GM20000 (cell line): ENCODE results near the gene CYP8B1.
A peak's percentile ranks its signal among the peaks of the same experiment; 100 is the strongest.

ENCODE experiments used
- DNase-seq: peaks from one replicate; pipeline ENCODE4 v3.0.0; 2012; ENCODE audit warnings: low spot score
- TF ChIP-seq, protein P1 (sequence below): IDR thresholded peaks from 2 replicates; pipeline ENCODE4 v1.5.1; 2012; ENCODE audit warnings: mild to moderate bottlenecking, control low read depth; ENCODE audit errors: extremely low read depth, missing control alignments

CYP8B1 gene

DNA sequence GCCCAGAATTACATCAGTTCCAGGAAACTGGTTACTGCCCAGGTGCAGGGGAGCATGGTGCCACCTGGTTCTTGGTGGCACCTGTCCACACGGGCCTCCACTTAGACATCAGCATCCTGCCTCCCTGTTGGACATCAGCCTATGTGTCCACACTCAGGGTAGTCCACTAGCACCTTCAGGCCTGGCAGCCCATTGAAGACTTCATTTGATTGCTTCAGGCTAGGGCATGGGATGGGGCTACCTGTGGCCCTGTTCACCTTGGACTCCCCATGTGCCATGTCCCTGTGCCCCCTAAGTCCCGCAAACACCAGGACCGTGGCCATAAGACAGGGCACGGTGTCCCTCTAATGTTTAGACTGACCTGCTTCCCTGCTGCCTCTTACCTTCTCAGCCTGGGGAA, 30.9 kb downstream of the CYP8B1 start:
- no peak for DNase-seq
- TF ChIP-seq, protein P1, sequence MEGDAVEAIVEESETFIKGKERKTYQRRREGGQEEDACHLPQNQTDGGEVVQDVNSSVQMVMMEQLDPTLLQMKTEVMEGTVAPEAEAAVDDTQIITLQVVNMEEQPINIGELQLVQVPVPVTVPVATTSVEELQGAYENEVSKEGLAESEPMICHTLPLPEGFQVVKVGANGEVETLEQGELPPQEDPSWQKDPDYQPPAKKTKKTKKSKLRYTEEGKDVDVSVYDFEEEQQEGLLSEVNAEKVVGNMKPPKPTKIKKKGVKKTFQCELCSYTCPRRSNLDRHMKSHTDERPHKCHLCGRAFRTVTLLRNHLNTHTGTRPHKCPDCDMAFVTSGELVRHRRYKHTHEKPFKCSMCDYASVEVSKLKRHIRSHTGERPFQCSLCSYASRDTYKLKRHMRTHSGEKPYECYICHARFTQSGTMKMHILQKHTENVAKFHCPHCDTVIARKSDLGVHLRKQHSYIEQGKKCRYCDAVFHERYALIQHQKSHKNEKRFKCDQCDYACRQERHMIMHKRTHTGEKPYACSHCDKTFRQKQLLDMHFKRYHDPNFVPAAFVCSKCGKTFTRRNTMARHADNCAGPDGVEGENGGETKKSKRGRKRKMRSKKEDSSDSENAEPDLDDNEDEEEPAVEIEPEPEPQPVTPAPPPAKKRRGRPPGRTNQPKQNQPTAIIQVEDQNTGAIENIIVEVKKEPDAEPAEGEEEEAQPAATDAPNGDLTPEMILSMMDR: no peak

DNA sequence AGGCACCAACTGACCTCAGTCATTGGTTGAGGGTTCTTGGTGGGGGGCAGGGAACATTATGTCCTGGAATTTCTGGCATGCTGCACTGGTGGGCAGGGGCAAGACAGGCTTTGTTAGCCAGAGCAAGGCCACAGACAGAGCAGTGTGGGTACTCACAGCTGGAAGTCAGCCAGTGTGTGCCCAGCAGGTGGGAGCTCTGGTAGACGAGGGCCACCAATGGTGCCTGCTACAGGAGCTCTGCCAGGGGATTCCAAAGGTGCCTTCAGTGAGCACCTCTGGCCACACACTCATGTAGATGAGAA, 31.3 kb downstream of the CYP8B1 start:
- TF ChIP-seq, protein P1: no peak
- DNase-seq: no peak

DNA sequence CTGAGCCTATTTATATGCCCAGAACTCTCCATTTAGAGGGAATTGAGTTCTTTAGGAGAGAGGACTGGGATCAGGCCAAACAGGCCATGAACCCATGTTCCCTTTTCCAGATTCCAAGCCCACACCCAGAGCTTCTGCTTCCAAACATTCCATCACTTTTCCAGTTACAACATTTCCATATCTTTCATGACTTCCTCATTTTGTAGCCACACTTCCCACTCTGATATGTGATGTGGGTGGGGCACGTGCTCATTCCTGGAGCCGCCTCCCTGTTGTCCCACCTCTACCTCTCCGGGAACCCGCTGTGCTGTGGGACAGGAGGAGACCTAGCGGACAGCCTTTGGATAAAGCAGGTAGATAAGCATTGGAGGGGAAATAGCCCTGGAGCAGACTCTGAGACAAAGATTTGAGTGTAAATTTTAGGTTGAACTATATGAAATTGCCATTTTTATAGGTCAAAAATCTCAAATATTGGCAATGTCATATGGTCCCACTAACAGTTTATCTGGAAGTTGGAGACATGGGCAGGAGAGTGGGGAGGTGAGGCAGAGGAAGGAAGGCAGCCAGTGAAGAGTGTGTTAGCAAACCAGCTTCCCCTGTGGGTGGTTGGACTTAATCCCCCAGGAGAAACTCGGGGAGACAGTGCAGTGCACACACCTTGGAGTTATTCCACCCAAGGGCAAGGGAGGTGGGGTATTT, 31.8 kb downstream of the CYP8B1 start:
- DNase-seq: no peak

DNA sequence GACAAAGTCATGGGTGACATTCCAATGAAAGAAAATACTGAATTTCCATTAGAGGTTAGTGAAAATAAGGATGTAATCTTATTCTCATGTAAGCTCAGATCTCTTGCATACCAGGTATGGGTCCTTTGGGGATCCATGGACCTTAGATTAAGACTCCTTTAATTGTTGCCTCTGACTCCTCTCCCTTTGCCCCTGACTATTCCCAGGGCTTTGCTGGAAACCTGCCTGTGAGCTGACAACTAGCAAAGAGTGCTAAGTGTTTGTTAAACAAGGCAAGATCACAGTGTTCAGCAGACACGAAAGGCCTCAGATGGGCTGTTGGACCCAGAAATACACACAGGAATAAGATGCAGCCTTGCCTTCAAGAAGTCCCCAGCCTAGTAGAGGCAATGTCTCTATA, 34.3 kb downstream of the CYP8B1 start:
- TF ChIP-seq, protein P1: no peak
- DNase-seq: no peak

More for the DNA sequence above, 31.8 kb downstream of the CYP8B1 start:
- TF ChIP-seq, protein P1: no peak

DNA sequence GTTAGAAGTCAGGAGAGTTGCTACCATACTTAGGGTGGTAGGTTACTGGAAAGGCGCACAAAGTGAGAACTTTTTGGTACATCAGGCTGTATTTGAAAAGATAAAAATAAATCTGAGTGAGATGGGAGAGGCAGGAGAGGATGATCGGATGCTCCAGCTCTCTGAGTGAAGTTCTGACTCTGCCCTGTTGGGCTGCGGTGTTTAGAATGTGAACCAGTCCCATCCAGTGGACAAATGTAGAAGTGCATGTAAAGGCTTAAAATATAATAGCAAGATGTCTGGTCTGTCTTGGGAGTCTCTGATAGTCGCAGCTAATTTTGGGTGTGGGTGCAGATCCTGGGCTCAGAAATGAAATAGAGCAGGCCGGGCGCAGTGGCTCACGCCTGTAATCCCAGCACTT, 36.1 kb downstream of the CYP8B1 start:
- DNase-seq: peak; percentile 59
- TF ChIP-seq, protein P1: peak; percentile 44

DNA sequence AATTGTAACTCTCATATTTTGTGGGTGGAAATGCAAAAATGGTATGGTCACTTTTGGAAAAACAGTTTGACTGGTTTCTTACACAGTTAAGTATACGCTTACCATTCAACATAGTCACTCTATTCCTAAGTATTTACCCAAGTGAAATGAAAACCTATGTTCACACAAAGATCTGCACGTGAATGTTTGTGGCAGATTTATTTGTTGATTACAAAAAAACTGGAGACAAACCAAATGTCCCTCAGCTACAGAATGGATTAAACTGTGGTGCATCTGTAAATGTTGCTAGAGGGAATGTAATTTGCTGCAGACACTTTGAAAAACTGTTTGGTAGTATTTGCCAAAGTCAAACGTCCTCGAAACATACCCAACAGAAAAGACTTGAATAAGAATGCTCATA, 37.1 kb downstream of the CYP8B1 start:
- DNase-seq: no peak
- TF ChIP-seq, protein P1: no peak

DNA sequence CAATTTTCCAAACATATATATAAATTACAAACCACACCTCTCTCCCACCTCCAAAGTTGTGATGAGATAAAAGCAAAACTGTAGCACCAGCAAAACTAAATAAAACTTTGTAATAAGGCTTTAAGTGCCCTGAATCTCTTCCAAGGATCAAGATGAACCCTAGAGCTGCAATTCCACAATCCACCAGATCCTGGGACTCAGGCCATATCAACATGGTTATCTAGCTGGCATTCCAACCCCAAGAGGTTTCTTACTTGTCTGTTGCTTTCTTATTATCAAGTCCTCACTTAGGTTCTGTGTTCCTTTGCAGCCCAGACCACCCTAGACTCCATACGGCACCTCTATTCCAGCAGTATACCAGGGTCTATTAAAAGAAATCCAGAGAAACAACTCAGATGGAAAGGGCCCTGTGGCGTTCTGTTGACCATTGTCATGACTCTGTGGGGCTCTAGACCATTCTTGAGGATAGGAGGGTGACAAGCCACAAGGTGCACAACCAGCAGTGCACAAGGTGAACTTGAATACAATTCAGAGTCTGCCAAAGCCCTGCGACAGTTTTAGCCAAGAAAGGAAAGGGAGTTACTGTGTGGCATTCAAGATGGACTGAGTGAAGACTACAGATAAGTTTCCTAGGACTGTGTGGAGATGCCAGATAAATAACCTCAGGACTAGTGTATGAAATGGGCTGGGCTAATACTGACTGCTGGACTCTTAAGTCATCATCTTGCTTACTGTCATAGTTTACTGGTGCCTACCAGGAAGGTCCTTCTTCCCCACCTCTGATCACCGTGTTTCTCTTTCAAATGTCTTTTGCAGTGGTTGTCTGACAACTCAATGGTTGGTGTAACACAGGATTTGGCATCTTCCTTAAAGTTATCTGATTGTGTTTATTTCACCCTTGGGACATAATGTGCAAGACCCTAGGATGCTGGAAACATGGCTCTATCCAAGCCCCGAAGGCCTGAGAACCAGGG, 39.2 kb downstream of the CYP8B1 start:
- DNase-seq: no peak
- TF ChIP-seq, protein P1: no peak
